GM12878 (cell line): ENCODE results near the gene BAHD1.

ENCODE experiments used
- EP300 ChIP-seq, 2 experiments: fragments of 150-350 bp in 1 of 2; IDR thresholded peaks; 2 replicates each; pipeline ENCODE4 v1.6.1; 2011 to 2012; ENCODE audit warnings: low read depth in 2 of 2, low read length in 2 of 2, borderline replicate concordance in 1 of 2, improper control_type of control experiment in 1 of 2, inconsistent platforms in 1 of 2; ENCODE audit not compliant: control insufficient read depth in 1 of 2
- ESRRA ChIP-seq: IDR thresholded peaks from 2 replicates; pipeline ENCODE4 v1.6.1; 2012; ENCODE audit warnings: mild to moderate bottlenecking, low read length, improper control_type of control experiment
- MXI1 ChIP-seq: fragments of 150-350 bp; IDR thresholded peaks from 2 replicates; pipeline ENCODE4 v1.6.1; 2011; ENCODE audit warnings: low read depth, mild to moderate bottlenecking, inconsistent platforms, low read length, improper control_type of control experiment
- NFYB ChIP-seq: IDR thresholded peaks from 2 replicates; pipeline ENCODE4 v1.6.1; 2011; ENCODE audit warnings: low read depth, mild to moderate bottlenecking, low read length, improper control_type of control experiment, moderate library complexity; ENCODE audit not compliant: insufficient read depth
- POLR2A ChIP-seq: IDR thresholded peaks from 2 replicates; pipeline ENCODE4 v1.6.1; 2011; ENCODE audit warnings: low read depth, mild to moderate bottlenecking, low read length
- SP1 ChIP-seq: IDR thresholded peaks from one replicate; pipeline ENCODE4 v1.6.1; 2011; ENCODE audit warnings: low read depth, low read length
- SREBF2 ChIP-seq: IDR thresholded peaks from 2 replicates; pipeline ENCODE4 v1.6.1; 2012; ENCODE audit warnings: mild to moderate bottlenecking, low read length
- SRF ChIP-seq, 2 experiments: IDR thresholded peaks; 2 replicates each; pipeline ENCODE4 v1.6.1; 2011; ENCODE audit warnings: low read depth in 2 of 2, low read length in 2 of 2, mild to moderate bottlenecking in 1 of 2, moderate library complexity in 1 of 2
- TF ChIP-seq, protein P1 (sequence below): fragments of 450-650 bp; IDR thresholded peaks from 2 replicates; pipeline ENCODE4 v1.6.1; 2018; ENCODE audit warnings: borderline replicate concordance, mild to moderate bottlenecking; ENCODE audit not compliant: partially characterized antibody
- TF ChIP-seq, protein P2 (sequence below): fragments of 450-650 bp; IDR thresholded peaks from 2 replicates; pipeline ENCODE4 v1.6.1; 2016; ENCODE audit warnings: mild to moderate bottlenecking, moderate library complexity, borderline replicate concordance

DNA sequence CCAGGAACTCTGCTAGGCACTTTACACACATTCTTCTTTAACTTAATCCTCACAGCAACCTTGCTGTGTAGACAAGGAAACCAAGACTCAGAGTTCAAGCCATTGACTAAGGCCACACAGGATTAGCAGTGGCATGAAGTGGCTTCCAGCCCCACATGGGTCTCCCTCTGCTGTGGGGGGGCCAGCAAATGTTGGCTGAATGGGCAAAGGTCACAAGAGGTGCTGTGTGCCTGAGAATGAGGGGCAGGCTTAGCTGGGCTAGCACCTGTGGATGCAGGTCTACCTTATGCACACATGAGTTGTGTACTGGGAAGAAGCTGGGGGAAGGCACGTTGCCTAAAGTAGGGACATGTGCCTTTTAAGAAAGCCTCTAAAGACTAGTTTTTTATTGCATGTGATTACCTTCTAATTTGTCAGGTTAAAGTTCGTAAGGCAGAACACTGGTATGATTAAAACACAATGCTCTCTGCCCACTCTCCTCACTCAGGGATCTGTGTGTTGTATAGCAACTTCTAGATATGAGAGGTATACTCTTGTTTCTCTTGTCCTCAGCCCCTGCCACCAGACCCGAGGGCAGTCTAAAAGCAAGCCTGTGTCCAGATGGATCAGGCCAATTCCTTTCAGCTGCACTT is 10.9 kb downstream of the BAHD1 start:
- TF ChIP-seq NFYB (no peak), MXI1 (no peak), POLR2A (no peak), SRF (IDR thresholded peaks at IDR 0.05; ENCODE audit: low read depth in 2 of 2, low read length in 2 of 2) (no peak), SP1 (no peak), SREBF2 (no peak), ESRRA (no peak), EP300 (IDR thresholded peaks at IDR 0.05; ENCODE audit: borderline replicate concordance in 1 of 2, control insufficient read depth in 1 of 2, low read depth in 2 of 2, low read length in 2 of 2) (no peak)
- TF ChIP-seq, protein P1, sequence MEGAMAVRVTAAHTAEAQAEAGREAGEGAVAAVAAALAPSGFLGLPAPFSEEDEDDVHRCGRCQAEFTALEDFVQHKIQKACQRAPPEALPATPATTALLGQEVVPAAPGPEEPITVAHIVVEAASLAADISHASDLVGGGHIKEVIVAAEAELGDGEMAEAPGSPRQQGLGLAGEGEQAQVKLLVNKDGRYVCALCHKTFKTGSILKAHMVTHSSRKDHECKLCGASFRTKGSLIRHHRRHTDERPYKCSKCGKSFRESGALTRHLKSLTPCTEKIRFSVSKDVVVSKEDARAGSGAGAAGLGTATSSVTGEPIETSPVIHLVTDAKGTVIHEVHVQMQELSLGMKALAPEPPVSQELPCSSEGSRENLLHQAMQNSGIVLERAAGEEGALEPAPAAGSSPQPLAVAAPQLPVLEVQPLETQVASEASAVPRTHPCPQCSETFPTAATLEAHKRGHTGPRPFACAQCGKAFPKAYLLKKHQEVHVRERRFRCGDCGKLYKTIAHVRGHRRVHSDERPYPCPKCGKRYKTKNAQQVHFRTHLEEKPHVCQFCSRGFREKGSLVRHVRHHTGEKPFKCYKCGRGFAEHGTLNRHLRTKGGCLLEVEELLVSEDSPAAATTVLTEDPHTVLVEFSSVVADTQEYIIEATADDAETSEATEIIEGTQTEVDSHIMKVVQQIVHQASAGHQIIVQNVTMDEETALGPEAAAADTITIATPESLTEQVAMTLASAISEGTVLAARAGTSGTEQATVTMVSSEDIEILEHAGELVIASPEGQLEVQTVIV, result no peak
- TF ChIP-seq, protein P2, sequence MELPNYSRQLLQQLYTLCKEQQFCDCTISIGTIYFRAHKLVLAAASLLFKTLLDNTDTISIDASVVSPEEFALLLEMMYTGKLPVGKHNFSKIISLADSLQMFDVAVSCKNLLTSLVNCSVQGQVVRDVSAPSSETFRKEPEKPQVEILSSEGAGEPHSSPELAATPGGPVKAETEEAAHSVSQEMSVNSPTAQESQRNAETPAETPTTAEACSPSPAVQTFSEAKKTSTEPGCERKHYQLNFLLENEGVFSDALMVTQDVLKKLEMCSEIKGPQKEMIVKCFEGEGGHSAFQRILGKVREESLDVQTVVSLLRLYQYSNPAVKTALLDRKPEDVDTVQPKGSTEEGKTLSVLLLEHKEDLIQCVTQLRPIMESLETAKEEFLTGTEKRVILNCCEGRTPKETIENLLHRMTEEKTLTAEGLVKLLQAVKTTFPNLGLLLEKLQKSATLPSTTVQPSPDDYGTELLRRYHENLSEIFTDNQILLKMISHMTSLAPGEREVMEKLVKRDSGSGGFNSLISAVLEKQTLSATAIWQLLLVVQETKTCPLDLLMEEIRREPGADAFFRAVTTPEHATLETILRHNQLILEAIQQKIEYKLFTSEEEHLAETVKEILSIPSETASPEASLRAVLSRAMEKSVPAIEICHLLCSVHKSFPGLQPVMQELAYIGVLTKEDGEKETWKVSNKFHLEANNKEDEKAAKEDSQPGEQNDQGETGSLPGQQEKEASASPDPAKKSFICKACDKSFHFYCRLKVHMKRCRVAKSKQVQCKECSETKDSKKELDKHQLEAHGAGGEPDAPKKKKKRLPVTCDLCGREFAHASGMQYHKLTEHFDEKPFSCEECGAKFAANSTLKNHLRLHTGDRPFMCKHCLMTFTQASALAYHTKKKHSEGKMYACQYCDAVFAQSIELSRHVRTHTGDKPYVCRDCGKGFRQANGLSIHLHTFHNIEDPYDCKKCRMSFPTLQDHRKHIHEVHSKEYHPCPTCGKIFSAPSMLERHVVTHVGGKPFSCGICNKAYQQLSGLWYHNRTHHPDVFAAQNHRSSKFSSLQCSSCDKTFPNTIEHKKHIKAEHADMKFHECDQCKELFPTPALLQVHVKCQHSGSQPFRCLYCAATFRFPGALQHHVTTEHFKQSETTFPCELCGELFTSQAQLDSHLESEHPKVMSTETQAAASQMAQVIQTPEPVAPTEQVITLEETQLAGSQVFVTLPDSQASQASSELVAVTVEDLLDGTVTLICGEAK, result no peak
